H1 (cell line): ENCODE results near the gene ZNF692. TPM values are rescaled to one million over a fixed set of nuclear protein-coding genes. Genes with fewer than 3 reads are reported as not detected.
A peak's percentile ranks its signal among the peaks of the same experiment; 100 is the strongest.

Experiments used
- BCL11A ChIP-seq, 2 experiments: IDR thresholded peaks; one replicate each; pipeline ENCODE4 v1.6.1; 2011; ENCODE audit warnings: low read depth in 2 of 2, low read length in 2 of 2, mild to moderate bottlenecking in 2 of 2
- CHD7 ChIP-seq: fragments of 300-600 bp; sonication (generic); IDR thresholded peaks from 2 replicates; pipeline ENCODE4 v1.7.1; 2012; ENCODE audit warnings: low read length, moderate library complexity, mild to moderate bottlenecking, inconsistent platforms; ENCODE audit not compliant: insufficient replicate concordance
- HDAC6 ChIP-seq: IDR thresholded peaks from one replicate; pipeline ENCODE4 v1.7.1; 2012; ENCODE audit warnings: low read depth, mild to moderate bottlenecking, inconsistent platforms, low read length, moderate library complexity
- RNF2 ChIP-seq: fragments of 200-900, 300-1000 bp; sonication (generic); IDR thresholded peaks from 2 replicates; pipeline ENCODE4 v1.7.1; 2016; ENCODE audit warnings: borderline replicate concordance, low read depth, mild to moderate bottlenecking, antibody characterized with exemption, low read length; ENCODE audit not compliant: poor library complexity, severe bottlenecking; ENCODE audit errors: missing control alignments
- TAF7 ChIP-seq: optimal IDR thresholded peaks from 2 replicates; pipeline ENCODE3; 2011; ENCODE audit warnings: low read depth, mild to moderate bottlenecking, inconsistent platforms, low read length, moderate library complexity, borderline replicate concordance
- ZNF274 ChIP-seq: IDR thresholded peaks from 2 replicates; pipeline ENCODE4 v1.7.0; 2012; ENCODE audit warnings: low read length, borderline replicate concordance; ENCODE audit errors: extremely low read depth
- polyA plus RNA-seq, 7 experiments: library from polyadenylated mRNA; depleted of rRNA in 3 of 7; stranded (reverse) in 5 of 7; unstranded in 2 of 7; fragments of >200 nt in 5 of 7; fragments of 200-250 nt in 2 of 7; gene quantifications; 1 replicate in 5 of 7; 2 replicates in 1 of 7; 4 replicates in 1 of 7; pipeline versions ENCODE4 v1.2.1 to v1.2.3, GENCODE V29; 2011 to 2013; ENCODE audit warnings: missing spikeins in 2 of 7, mixed read lengths in 2 of 7
- total RNA-seq: library from RNA; stranded (reverse); fragmentation: NEBNext Ultra II Directional; extraction: Animal tissue kit (Norgen Biotek cat#: 25700); gene quantifications from 2 replicates; pipeline ENCODE4 v1.2.1, GENCODE V29; 2021
- TF ChIP-seq, protein P1 (sequence below): IDR thresholded peaks from 2 replicates; pipeline ENCODE4 v1.6.1; 2011; ENCODE audit warnings: low read length, improper control_type of control experiment

The ZNF692 gene
- total and polyA plus RNA-seq, 2 of the 8 experiments (the other 6 are each of a cell fraction or from before 2014, with no cell fraction given) = 38.4 to 52.3 TPM

GRCh38 chr1:248906009-248906752 lies 47.3 kb upstream of the ZNF692 start, which contains the start of gene PGBD2 (continued):
- TF ChIP-seq CHD7 = no peak
- TF ChIP-seq, protein P1, sequence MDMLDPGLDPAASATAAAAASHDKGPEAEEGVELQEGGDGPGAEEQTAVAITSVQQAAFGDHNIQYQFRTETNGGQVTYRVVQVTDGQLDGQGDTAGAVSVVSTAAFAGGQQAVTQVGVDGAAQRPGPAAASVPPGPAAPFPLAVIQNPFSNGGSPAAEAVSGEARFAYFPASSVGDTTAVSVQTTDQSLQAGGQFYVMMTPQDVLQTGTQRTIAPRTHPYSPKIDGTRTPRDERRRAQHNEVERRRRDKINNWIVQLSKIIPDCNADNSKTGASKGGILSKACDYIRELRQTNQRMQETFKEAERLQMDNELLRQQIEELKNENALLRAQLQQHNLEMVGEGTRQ = no peak
- TF ChIP-seq ZNF274 = no peak
- no peak for TF ChIP-seq HDAC6
- TF ChIP-seq TAF7 = peak; percentile 93
- TF ChIP-seq RNF2 = no peak
- TF ChIP-seq BCL11A (IDR thresholded peaks at IDR 0.05; ENCODE audit: low read depth in 2 of 2, low read length in 2 of 2) = no peak
